Activated gamma-delta T cell treated with Interleukin-2 at 50 U/mL for 16 hours (primary cell): ENCODE data around the gene CABLES2.

ENCODE experiments used
- DNase-seq: peaks from one replicate; pipeline ENCODE4 v3.0.0-alpha.2; 2020

The CABLES2 gene

DNA sequence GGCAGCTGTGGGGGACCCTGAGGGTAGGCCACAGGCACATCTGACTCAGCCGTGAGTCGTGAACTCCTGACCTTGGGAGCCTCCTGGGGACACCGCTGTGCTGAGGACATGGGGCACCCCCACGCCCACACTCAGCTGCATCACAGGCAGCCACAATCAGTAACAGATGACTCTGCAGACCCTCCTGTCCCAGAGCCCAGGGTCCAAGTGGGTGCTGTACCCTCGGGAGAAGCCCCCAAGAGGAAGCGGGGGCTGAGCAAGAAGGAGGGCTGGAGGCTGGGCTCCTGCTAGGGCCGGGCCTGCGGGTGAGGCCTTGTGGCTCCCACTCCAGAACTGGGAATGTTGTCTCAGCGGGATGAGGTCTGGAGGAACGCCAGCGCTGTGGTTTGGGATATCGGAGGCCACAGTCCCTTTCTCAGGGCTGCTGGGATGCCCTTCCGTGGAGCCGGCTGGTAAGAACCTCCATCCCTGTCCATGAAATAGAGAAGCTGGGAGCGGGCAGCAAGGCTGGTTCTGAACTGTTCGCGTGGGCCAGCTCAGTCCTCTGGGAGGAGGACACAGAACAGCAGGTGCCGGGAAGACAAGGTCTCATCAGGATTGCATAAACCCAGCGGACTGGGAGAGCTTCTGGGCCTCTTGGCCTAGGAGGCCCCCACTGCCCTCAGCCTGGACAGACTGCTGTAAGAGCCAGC, 36.8 kb downstream of the CABLES2 start:
- DNase-seq: no peak

DNA sequence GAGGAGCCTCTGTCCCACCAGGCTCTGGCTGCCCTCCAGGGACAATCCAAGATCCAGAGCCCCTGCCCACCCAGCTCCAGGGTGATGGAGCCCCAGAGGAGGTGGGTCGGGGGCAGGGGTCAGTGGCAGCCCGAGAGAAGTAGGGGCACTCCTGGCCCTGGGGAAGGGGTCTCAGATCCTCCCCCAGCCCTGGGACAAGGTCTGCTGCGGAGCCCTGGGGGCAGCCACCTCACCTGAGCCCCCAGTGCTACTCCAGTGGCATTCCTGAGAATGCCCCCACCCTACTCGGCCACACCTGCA, 37.3 kb downstream of the CABLES2 start:
- DNase-seq: no peak

DNA sequence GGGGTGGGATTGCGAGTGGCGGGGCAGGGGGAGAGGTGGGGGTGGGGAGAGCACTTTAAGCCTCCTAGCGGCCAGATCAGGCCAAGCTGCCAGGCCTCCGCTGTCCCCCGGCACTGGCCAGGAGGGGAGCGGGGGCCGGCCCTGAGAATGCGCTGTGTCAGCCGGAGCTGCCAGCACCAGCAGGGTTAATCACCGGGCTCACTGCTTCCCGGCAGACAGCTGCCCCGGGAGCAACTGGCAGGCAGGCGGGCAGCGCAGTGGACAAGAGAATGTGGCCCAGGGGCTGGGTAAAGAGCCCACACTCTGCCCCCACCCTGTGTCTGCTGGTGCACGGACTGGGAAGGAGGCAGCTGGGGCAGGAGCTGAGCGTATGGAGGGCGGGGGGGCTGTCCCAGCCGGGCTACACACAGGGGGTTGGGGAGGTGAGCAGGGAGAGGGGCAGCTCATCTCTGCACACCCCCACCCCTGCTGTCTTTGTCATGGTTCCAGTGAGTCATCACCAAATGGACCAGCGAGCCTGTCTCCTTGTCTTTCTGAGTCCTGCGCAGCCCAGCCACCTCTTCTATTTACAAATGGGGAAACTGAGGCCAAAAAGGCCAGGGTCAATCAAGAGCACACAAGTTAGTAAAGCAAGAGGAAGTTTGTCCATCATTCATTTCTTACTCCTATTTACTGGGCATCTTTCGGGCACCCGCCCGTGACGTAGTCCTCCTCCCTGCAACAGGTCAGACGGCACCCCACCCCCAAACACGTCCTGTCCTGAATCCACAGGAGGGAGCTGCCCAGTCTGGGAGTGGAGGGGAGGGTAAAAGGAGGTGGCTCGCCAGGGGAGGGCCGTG, 37.9 kb downstream of the CABLES2 start:
- DNase-seq: no peak

DNA sequence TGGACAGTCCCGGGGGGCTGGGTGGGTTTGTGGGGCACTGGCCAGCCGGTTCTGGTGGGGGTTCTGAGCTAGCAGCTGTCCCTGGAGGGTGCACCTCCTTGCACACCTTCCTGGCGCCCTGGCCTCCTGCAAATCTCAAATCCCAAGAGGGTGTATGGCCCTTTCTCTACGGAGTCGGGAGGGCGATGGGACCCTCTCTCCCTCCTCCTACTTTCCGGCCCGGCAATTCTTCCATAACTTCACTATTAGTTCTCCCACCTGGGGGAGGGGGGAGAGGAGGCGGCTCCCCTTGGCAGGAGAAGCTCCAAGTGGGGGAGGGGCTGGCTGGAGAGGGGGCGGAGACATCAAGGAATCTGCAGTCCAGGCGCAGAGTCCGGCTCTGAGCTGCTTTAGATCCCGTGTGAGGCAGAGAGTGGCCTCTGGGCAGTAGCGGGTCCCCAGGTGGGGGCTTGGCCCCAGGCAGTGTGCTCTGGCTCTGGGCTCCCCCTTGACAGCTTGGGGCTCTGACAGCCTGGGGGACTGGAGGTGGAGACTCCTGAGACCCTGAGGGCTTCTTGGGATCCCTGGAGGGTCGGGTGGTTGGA, 38.6 kb downstream of the CABLES2 start:
- no peak for DNase-seq

DNA sequence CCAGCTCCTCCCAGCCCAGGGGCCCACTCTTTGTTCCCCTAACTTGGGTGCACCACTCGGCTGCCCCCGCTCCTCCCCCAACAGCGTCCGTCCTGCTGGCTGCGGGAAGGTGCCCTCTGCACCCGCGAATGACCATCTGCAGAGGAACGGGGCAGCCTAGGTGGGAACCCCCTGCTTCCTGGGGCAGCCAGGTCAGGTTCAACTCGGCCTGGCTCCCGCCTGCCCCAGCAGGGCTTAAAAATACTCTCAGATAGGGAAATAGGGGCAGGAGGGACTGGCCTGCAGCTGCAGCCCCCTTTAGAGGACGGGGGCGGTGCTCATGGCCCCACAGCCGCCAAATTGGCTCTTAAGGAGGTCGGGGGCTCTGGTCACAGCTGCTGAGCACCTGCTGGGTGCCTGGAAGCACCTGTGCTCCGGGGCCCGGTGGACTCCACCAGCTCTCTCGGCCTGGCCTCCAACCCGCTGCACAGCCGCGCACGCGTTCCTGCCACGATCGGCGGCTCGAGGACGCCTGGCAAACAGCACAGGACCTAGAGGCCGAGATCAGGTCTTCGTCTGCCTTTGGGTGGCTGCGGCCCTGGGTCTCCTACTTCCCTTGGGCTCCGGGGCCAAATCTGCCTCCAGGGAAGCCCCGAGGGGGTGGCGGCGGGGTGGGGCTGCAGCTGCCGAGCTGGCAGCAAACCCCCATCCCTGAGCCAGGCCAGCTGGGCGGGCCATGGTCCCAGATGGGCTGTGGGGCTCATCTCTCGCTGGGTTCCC, 39.3 kb downstream of the CABLES2 start:
- DNase-seq: no peak

DNA sequence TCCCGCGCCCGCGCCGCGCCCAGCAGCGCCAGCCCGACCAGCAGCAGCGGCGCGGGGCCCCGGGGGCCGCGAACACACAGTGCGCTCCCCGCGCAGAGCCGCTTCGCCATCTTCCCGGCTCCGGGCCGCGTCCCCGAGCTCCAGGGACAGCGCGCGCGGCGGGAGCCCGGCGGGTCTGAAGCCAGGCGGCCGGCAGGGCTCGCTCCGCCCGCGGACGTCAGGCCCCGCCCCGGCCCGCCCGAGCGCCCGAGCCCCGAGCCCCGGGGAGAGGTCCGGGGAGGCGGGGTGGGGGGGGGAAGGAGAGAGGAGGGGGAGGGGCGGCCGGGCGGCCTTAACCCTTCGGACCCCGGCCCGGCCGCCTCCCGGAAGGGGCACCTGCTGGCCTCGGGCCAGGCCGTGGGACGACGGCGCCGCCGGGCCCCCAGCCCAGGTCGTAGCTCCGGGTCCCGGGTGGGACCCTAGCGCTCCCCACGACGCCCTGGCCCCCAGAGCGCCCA, 39.9 kb downstream of the CABLES2 start, which contains the start of gene LAMA5:
LAMA5 (minus strand) TSS at position 177 of the 497 bp plus-strand sequence; CDS start at position 110, 67 bp downstream.
- no peak for DNase-seq

DNA sequence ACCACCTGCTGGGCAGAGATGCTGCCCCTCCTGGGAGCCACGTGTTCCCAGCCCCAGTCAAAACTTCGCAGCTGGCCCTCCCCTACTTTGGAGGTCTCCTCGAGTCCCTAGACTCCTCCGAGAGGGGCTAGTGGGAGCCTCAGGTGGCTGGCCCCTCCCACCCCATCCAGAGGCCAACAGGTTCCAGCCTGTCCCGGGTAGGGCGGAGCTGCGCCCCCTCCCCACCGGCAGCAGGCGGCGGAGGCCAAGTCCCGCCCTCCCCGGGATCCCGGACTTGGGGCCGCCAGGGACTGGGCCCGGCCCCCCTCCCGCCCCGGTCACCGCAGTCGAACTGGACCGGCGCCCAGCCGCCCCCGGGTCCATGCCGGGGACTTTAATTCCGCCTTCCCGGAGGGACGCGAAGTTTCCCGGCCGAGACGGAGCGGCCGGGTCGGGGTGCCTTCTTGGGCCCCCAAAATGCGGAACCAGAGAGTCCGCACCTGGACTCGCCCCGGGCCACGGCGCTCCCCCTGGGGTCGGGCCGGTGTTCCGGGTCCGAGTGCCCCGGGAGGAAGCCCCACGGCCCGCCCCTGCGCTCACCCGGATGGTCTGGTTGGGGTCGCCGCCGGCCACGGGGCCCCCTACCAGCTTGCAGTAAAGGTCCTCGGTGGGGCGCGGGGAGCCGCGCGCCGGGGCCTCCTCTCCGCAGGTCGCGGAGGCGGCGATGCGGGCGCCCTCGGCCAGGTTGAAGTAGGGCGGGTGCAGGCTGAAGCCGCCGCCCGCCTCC, 40.5 kb downstream of the CABLES2 start:
- DNase-seq: no peak

DNA sequence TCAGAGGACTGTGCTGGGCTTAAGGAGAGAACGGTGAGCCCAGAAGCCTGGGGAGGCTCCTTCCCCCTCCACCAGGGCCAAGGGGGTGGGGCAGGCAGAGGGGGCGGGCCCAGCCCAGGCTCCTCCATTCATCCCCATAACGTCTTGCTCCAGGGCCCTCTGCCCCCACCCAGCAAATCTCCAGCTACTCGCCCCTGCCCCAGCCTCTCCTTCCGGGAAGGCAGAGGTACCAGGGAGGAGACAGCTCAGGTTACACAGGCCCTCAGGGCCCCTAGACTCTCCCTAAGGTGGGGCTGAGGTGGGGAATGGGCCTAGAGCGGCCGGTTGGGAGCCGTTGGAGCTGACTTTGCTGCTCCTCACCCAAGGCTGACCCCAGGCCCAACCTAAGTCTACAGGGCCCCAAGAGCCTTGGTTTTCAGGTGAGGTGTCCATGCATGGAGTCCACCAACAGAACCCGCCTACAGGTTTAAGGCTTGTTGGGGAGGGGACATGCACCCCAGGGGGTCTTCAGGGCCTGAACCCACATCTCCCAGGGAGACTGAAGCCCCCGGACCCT, 41.2 kb downstream of the CABLES2 start:
- no peak for DNase-seq

DNA sequence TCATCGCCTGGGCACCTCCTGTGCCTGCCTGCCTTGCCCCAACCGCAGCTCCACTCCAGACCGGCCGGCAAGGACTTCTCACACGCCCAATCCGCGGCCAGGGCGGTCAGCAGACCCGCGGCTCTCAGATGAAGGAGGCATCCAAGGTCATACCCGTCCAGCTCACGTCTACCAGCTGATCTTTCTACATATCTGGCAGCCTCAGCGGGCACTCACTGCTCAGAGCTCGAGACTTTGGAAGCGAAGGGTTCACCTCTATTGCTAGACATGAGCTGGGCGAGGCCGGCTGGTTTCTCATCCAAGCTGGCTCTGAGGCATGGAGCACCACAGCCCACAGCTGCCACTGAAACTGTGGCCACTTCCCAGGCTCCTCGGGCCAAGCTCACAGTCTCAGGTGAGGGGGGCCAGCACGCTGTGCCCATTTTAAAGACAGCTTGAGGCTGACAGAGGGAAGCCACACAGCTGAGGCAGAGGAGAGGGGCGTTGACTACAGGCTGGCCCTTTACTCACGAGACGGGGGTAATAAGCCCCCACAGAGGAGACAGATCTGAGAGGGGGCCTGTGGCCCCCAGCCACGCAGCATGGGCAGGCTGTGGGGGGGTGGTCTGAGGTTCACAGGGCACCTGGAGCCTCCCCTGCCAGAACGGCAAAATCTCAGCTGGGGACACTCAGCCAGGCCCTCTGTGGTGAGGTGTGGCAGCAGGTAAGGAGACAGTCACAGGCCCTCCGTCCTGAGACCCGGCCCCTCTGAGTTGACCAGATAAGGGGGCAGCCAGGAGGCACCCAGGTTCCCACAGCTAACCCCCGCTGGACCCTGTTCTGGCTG, 42.0 kb downstream of the CABLES2 start:
- no peak for DNase-seq

DNA sequence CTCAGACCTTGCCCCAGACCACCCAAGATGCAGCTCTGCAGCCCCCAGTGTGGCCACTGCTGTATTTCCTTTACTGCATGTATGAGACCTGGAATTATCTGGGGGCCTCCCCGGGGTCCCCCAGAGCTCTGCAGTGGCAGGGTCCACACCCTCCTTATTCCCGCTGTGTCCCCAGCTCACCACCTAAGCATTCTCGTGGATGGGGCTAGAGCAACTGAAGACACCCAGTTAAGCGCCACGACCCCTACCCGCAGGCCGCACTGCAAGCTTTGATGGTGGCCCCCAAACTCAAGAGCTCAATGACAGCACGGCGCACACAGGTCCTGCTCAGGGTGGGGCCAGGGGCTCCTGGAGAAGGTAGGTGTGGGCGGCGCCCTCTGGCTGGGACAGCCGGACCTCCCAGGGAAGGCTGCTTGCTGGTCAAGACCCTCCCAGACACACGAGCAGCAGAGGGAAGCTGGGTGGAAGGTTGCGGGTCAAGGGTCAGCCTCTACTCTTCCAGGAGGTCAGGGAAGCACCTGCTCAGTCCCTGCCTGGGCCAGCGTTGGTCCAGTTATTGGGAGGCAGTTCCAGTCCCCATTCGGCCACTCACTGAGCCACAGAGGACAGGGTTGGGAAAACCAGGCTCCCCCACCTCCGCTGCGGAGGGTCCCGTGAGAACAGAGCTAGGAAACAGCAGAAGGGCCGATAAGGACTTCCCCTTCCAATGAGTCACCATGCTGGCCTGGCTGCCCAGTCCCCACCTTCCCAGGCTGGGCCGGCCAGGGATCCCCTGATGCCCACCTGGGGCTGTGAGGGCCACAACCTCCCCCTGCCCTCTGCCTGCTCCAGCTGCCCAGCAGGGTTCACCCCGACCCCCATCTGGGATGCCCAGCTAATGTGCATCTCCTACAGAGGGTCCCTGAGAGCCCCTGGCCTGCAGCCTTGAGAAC, 42.9 kb downstream of the CABLES2 start:
- DNase-seq: no peak

DNA sequence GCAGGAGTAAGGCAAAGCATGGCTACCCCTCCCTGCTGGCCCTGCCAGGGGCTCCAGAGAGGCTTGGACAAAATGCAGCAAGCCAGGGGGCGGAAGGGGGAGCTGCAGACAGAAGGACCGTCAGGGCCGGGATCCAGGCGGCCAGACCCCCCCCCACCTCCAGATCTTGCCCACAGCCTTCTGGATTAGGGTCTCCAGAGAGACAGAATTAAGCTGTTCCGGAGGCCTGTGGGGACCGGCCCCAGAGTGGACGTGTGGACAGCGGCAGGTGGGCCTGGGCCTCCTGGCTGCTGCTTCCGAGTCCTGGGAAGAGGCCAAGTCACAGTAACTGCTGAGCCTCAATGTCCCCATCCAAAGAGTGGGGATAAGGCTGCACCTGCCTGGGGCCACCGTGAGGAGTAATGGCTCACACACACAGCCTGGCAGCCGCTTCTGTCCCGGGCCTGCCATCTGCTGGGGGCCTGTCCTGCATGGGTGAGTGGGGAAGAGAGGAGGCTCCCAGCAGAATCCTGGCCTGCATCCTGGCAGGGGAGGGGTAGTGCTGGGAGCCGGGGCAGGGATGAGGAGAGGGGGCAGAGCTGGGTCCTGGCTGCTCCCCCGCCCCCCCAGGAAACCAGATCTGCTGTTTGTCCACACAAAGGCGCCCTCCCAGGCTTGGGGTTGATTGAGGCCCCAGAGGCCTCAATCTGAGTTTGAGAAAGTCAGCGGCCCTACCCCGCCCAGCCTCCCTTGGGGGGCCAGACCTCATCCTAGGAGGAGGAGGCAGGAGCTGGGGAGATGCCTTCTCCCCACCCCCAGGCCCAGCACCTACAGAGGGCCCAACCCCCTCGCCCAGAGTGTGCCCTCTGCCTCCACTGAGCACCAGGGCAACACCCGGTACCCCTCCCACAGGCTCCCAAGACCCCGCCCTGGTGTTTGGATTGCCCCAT, 43.8 kb downstream of the CABLES2 start:
- DNase-seq: no peak

DNA sequence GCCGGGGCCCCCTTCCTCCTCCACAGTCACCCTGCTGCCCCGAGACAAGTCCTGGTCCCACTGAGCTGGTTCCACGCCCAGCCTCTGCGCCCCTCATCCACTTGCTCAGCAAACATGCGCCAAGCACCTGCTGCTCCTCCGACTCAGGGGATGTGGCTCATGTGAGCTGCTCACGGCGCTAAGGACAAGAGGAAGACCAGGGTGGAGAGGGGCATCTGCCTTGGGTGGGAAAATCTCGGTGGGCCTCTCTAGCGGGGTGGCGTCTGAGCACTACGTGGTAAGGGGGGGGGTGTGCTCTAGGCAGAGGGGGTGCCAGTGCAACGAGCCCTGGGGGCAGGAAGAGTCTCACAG, 44.5 kb downstream of the CABLES2 start:
- no peak for DNase-seq

DNA sequence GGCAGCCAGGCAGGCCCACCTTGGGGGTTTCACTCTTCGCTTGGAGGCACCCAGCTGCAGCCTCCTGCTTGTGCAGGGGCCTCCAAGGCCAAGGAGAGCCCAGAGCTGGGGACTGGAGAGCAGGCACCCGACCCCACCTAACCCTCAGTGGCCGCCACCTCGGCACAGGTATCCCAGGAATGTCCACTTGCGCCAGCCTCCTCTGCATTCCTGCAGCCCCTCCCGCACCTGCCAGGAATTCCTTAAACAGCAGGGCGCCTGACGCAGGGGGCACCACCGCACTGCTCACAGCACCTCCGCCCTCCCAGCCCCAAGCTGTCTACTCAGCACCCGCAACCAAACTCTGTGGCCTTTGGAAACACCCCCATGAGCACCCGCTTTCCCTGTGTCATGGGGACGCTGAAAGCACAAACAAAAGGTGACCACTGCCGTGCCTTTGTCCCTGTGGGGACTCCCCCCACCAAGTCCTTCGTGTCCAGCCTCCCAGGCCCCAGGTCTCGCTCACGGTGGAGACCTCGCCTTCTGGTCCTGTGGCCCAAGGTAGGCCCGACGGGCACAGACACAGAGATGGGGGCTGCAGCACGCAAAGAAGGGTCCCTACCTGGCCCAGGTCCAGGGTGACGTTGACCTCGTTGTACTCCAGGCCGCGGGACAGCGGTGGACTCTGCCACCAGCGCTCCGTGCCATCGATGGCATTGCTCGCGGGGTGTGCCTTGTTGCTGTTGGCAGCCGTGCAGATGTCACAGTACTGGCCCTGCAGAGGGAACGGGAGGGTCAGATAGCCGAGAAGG, 45.1 kb downstream of the CABLES2 start:
- no peak for DNase-seq

DNA sequence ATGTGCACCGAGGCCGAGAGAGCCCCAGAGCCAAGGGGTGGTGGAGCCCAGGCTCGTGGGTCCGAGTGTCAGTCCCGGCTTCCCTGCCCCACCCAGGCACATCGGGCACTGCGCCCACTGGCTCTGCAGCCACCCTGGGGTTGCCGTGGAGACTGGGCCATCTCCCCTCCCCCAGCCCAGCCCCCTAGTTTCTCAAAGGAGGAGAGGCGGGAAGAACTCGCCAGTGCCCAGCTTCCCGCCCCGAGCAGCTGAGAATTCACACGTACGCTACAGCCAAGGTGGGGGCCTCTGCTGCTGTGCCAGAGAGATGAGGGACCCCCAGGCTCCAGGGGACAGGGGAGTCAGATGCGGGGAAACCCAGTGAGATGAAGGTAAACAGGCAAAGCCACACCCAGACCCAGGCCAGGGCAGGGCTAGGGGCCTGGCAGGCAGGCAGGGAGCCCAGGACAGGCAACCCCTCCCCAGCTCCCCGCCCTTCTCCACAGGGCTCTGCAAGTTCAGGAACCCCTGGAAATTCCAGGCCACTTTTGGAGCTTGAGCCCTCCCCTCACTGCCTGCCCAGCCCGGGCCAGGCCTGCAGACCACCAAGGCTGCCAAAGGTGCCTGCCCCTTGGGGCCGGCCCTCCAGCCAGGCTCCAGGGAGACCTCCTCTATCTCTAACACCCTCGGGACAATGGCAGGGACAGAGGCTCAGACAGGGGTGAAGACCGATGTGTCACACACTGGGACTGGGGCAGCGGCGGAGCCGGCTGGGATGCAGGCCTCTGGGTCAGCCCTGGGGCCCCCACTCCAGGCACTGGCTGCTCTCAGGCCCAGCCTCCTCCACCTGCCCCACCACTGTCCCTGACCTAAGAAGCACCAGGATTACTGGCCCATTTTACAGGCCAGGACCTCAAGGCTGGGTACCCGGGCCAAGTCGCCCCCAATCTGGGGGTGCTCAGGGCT, 46.0 kb downstream of the CABLES2 start:
- no peak for DNase-seq

DNA sequence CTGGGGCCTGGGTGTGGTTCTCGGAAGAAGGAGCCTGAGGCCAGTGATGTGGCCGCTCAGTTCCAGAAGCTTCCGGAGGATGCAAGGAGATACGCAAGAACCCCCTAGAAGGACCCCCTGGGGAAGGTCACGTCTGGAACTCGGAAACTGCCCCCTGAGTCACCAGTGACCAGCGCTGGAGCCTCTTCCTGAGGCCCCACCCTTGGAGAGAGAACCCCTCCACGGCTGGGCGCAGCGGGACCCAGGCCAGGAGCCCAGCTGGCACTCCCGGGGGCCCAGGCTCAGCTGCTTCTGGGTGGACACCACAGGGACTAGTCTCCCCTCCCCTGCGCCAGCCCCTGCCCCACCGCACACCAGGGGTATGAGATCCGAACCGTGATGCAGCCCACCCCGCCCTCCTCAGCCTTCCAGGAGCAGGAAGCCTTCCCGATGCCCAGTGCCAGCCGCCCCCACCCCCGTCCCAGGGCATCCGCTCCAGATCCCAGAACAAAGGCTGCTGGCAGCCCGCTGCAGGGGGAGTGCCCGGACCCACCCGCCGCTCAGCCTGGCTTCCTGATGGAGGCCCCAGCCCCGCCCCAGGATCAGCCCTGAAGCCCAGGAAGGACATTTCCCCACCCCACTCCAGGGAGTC, 47.5 kb downstream of the CABLES2 start:
- DNase-seq: no peak

DNA sequence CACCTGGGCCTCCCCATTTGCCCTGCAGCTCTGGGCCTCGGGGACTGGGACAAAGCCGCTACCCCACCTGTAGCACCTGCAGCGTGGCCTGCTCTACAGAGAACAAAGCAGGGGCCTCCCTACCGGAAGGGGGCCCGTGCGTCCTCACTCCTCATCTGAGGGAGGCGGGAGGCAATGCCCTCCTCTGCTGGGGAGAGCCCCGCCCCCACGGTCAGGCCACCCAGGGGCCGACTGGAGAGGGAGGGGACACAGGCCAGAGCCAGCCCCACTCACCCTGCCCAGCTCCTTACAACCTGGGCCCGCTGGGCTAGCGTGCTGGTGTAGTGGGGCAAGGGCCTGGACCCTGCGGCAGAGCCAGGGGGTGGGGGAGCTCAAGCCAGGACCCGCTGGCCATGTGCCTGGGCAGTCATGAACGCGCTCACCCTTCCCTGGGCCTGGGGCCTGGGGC, 48.0 kb downstream of the CABLES2 start:
- no peak for DNase-seq
